Brain microvascular endothelial cell (primary cell): ENCODE data around the gene DSP.

Experiments used
- DNase-seq: peaks from one replicate; pipeline ENCODE4 v3.0.0-alpha.2; 2020
- H3K27ac ChIP-seq: fragments of 250-450 bp; sonication (Bioruptor Pico); 2 replicates; pipeline ENCODE4 v1.5.1; 2020; ENCODE audit warnings: mild to moderate bottlenecking, moderate library complexity
- H3K27me3 ChIP-seq: fragments of 250-450 bp; sonication (Bioruptor Pico); replicated peaks from 2 replicates; pipeline ENCODE4 v1.5.1; 2020; ENCODE audit warnings: mild to moderate bottlenecking
- H3K36me3 ChIP-seq: fragments of 250-450 bp; sonication (Bioruptor Pico); replicated peaks from 2 replicates; pipeline ENCODE4 v1.5.1; 2020; ENCODE audit warnings: mild to moderate bottlenecking
- H3K4me3 ChIP-seq: 2 replicates; pipeline ENCODE4 v1.5.1; 2011; ENCODE audit warnings: low read depth, mild to moderate bottlenecking, control low read depth, low read length, moderate library complexity
- CTCF ChIP-seq: IDR thresholded peaks from 2 replicates; pipeline ENCODE4 v1.5.1; 2011; ENCODE audit warnings: low read depth, mild to moderate bottlenecking, moderate library complexity, low read length, control low read depth, inconsistent platforms; ENCODE audit errors: missing control alignments
- in situ Hi-C: cut with HindIII; loops from 2 replicates; pipeline ENCODE4 v1.10.0; 2017; ENCODE audit warnings: low sequenced_read_pairs, low pct_ligation_motif_present

Gene DSP

GRCh38 chr6:7628909-7629308 lies 87.4 kb downstream of the DSP start:
- in situ Hi-C loops = no loop called here
- no peak overlapping the region for H3K27ac ChIP-seq
- no peak overlapping the region for H3K4me3 ChIP-seq
- no peaks in the 10 kb centered on the region for H3K36me3 ChIP-seq
- no peak for DNase-seq
- no peaks in the 10 kb centered on the region for H3K27me3 ChIP-seq
- no peak for TF ChIP-seq CTCF

- Histone ChIP-seq H3K27me3 (no peaks in the 10 kb centered on the region), H3K4me3 (no peak overlapping the region), H3K36me3 (no peaks in the 10 kb centered on the region), H3K27ac (no peak overlapping the region)
- no peak for DNase-seq
- TF ChIP-seq CTCF = no peak
- in situ Hi-C loops = no loop called here
Measured at GRCh38 chr6:7629321-7629720, 87.8 kb downstream of the DSP start.

GRCh38 chr6:7630792-7631191 lies 89.3 kb downstream of the DSP start:
- in situ Hi-C loops = no loop called here
- no peaks in the 10 kb centered on the region for H3K27me3 ChIP-seq
- no peak overlapping the region for H3K27ac ChIP-seq
- no peak overlapping the region for H3K4me3 ChIP-seq
- no peak for DNase-seq
- TF ChIP-seq CTCF = no peak
- no peaks in the 10 kb centered on the region for H3K36me3 ChIP-seq

GRCh38 chr6:7631466-7631865 lies 90.0 kb downstream of the DSP start:
- DNase-seq = no peak
- Histone ChIP-seq H3K4me3 (no peak overlapping the region), H3K27ac (no peak overlapping the region), H3K36me3 (no peaks in the 10 kb centered on the region), H3K27me3 (no peaks in the 10 kb centered on the region)
- no peak for TF ChIP-seq CTCF
- in situ Hi-C loops = no loop called here

GRCh38 chr6:7632501-7633290 lies 91.2 kb downstream of the DSP start:
- DNase-seq = no peak
- no peaks in the 10 kb centered on the region for H3K36me3 ChIP-seq
- TF ChIP-seq CTCF = no peak
- H3K4me3 ChIP-seq = no peak overlapping the region
- no peaks in the 10 kb centered on the region for H3K27me3 ChIP-seq
- in situ Hi-C loops = no loop called here
- no peak overlapping the region for H3K27ac ChIP-seq

- DNase-seq = no peak
- no peaks in the 10 kb centered on the region for H3K36me3 ChIP-seq
- H3K27me3 ChIP-seq = no peaks in the 10 kb centered on the region
- in situ Hi-C loops = no loop called here
- H3K4me3 ChIP-seq = no peak overlapping the region
- TF ChIP-seq CTCF = no peak
- no peak overlapping the region for H3K27ac ChIP-seq
Measured at GRCh38 chr6:7633361-7633760, 91.9 kb downstream of the DSP start.
